A549 (cell line): ENCODE results near the gene LRRIQ1.

Experiments
- HOXB5 ChIP-seq: fragments of 250-450 bp; sonication (Bioruptor Pico); IDR thresholded peaks from 2 replicates; pipeline ENCODE4 v1.5.0; 2020; ENCODE audit warnings: mild to moderate bottlenecking, moderate library complexity
- POLR2A ChIP-seq: IDR thresholded peaks from 2 replicates; pipeline ENCODE4 v1.6.1; 2012; ENCODE audit warnings: mild to moderate bottlenecking, low read length
- POLR2AphosphoS2 ChIP-seq: conservative IDR thresholded peaks from 2 replicates; pipeline ENCODE4 v1.6.1; 2012; ENCODE audit warnings: low read length, improper control_type of control experiment, inconsistent platforms
- RFX5 ChIP-seq: fragments of 450-650 bp; IDR thresholded peaks from 2 replicates; pipeline ENCODE4 v1.7.1; 2014; ENCODE audit warnings: antibody characterized with exemption, mild to moderate bottlenecking, moderate library complexity
- RNF2 ChIP-seq: fragments of 200-600 bp; sonication (generic); IDR thresholded peaks from 2 replicates; pipeline ENCODE4 v1.6.1; 2016; ENCODE audit warnings: low read depth, mild to moderate bottlenecking, antibody characterized with exemption, moderate library complexity, borderline replicate concordance
- ZC3H11A ChIP-seq: fragments of 450-650 bp; IDR thresholded peaks from 2 replicates; pipeline ENCODE4 v1.6.1; 2014; ENCODE audit warnings: antibody characterized with exemption, mild to moderate bottlenecking
- TF ChIP-seq, protein P1 (sequence below): fragments of >200 bp; sonication (Bioruptor Twin); formaldehyde crosslinking; IDR thresholded peaks from 3 replicates; pipeline ENCODE4 v1.5.1; 2016
- TF ChIP-seq, protein P2 (sequence below): IDR thresholded peaks from 2 replicates; pipeline ENCODE4 v1.6.1; 2012

DNA sequence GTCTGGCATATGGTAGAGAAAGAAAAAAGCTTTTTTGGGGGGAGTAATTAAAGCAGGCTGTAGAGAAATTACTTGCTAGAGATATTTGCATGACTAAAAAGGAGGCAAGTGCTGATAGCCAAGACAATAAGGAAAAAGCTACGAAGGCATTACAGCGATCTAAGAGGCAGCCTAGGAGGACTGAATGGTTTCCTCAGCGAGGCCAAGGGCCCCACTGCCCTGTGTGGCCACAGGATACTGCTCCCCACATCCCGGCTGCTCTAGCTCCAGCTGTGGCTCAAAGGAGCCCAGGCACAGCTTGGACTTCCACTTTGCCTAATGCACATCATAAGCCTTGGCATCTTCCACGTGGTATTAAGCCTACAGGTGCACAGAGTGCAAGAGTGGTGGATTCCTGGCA lies 53.6 kb downstream of the LRRIQ1 start:
- TF ChIP-seq, protein P1, sequence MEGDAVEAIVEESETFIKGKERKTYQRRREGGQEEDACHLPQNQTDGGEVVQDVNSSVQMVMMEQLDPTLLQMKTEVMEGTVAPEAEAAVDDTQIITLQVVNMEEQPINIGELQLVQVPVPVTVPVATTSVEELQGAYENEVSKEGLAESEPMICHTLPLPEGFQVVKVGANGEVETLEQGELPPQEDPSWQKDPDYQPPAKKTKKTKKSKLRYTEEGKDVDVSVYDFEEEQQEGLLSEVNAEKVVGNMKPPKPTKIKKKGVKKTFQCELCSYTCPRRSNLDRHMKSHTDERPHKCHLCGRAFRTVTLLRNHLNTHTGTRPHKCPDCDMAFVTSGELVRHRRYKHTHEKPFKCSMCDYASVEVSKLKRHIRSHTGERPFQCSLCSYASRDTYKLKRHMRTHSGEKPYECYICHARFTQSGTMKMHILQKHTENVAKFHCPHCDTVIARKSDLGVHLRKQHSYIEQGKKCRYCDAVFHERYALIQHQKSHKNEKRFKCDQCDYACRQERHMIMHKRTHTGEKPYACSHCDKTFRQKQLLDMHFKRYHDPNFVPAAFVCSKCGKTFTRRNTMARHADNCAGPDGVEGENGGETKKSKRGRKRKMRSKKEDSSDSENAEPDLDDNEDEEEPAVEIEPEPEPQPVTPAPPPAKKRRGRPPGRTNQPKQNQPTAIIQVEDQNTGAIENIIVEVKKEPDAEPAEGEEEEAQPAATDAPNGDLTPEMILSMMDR: no peak
- TF ChIP-seq POLR2AphosphoS2: no peak
- no peak for TF ChIP-seq ZC3H11A
- no peak for TF ChIP-seq RFX5
- TF ChIP-seq POLR2A: no peak
- TF ChIP-seq, protein P2, sequence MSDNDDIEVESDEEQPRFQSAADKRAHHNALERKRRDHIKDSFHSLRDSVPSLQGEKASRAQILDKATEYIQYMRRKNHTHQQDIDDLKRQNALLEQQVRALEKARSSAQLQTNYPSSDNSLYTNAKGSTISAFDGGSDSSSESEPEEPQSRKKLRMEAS: no peak
- no peak for TF ChIP-seq HOXB5 (CRISPR knock-in tag)
- TF ChIP-seq RNF2: no peak
